ENCODE data around the gene TBC1D5.

DNA sequence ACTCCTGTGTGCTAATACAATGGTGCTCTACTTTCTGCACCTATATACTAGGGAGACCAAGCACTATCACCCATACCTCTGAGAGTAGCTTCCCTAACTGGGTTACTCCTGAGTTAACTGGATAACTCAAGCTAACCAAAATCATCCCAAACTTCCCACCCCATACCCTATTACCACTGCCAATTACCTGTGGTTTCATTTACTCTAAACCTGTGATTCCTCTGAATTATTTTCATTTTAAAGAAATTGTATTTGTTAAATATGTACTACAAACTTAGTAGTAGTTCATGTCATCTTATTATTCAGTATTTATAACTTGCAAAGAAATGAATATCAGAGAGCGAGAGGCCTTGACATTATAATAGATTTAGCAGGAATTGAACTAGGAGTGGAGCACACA, 340.5 kb downstream of the TBC1D5 start:
- TF ChIP-seq TAF1 (IDR thresholded peaks at IDR 0.05; ENCODE audit: low read depth, low read length): no peak
- no peak for TF ChIP-seq MAX (IDR thresholded peaks at IDR 0.05)
- TF ChIP-seq, protein P1, sequence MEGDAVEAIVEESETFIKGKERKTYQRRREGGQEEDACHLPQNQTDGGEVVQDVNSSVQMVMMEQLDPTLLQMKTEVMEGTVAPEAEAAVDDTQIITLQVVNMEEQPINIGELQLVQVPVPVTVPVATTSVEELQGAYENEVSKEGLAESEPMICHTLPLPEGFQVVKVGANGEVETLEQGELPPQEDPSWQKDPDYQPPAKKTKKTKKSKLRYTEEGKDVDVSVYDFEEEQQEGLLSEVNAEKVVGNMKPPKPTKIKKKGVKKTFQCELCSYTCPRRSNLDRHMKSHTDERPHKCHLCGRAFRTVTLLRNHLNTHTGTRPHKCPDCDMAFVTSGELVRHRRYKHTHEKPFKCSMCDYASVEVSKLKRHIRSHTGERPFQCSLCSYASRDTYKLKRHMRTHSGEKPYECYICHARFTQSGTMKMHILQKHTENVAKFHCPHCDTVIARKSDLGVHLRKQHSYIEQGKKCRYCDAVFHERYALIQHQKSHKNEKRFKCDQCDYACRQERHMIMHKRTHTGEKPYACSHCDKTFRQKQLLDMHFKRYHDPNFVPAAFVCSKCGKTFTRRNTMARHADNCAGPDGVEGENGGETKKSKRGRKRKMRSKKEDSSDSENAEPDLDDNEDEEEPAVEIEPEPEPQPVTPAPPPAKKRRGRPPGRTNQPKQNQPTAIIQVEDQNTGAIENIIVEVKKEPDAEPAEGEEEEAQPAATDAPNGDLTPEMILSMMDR (IDR thresholded peaks at IDR 0.05; ENCODE audit: control extremely low read depth in 1 of 3, insufficient read depth in 1 of 3, low read depth in 1 of 3, low read length in 3 of 3): no peak
- TF ChIP-seq POLR2A (IDR thresholded peaks at IDR 0.05; ENCODE audit: control extremely low read depth in 1 of 2, low read depth in 2 of 2, low read length in 2 of 2): no peak
- no peak for TF ChIP-seq ATF3 (IDR thresholded peaks at IDR 0.05; ENCODE audit: insufficient read depth, low read depth, low read length)
- no peak for TF ChIP-seq CREB1 (IDR thresholded peaks at IDR 0.05)
- no peak for TF ChIP-seq RFX5 (IDR thresholded peaks at IDR 0.05; ENCODE audit: borderline replicate concordance, low read depth, low read length)
- no peak for TF ChIP-seq CBX8 (IDR thresholded peaks at IDR 0.05; ENCODE audit: borderline replicate concordance, low read depth, low read length)
- no peak for TF ChIP-seq MAFK (IDR thresholded peaks at IDR 0.05; ENCODE audit: low read depth, low read length)
- TF ChIP-seq POLR2AphosphoS5 (IDR thresholded peaks at IDR 0.05; ENCODE audit: low read depth, low read length): no peak
- TF ChIP-seq EGR1 (IDR thresholded peaks at IDR 0.05; ENCODE audit: borderline replicate concordance, low read depth, low read length): no peak
- TF ChIP-seq EP300 (IDR thresholded peaks at IDR 0.05; ENCODE audit: borderline replicate concordance in 1 of 2, low read depth in 2 of 2, low read length in 2 of 2): no peak
- TF ChIP-seq, protein P2, sequence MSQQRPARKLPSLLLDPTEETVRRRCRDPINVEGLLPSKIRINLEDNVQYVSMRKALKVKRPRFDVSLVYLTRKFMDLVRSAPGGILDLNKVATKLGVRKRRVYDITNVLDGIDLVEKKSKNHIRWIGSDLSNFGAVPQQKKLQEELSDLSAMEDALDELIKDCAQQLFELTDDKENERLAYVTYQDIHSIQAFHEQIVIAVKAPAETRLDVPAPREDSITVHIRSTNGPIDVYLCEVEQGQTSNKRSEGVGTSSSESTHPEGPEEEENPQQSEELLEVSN (IDR thresholded peaks at IDR 0.05): no peak
- TF ChIP-seq GTF2F1 (IDR thresholded peaks at IDR 0.05; ENCODE audit: borderline replicate concordance, low read depth, low read length): no peak
